ENCODE measurements around the gene RELT. TPM values are rescaled to one million over a fixed set of nuclear protein-coding genes. Genes with fewer than 3 reads are reported as not detected.

The RELT gene
- total and polyA plus RNA-seq, 2 of the 13 experiments (the other 11 are each of a cell fraction or from before 2014, with no cell fraction given), result 2.5 to 4.7 TPM

DNA sequence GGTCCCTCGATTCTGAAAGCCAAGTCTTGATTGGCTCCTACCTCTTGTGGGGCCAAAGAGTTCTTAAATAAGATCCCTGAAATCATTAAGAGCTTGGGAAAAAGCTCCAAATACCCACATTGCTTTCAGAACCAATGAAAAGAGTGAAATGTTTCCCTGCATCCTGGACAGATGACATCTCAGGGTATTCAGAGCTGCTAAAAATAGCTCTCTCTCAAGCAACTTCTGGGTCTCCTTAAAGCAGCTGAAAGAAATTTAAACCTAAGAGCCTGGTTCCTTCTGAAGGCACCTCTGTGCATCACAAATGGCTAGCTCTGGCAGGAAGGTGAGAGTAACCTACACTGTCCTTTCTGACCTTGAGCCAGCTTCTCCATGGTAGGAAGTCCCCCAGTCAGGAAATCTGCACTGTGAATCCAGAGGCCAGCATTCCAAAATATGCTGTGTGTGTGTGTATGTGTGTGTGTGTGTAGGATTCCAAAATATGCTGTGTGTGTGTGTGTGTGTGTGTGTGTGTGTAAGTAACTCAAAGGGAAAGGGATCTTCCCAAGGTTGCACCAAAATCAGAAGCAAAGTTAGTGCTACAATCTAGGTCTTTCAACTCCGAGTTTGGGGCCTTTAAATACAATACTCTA, 50.1 kb downstream of the RELT start:
- ATAC-seq (no peak), DNase-seq (ENCODE audit: low spot score) (no peak), FAIRE-seq (no peak)
- Histone ChIP-seq H3K79me2 (ENCODE audit: insufficient read depth, low read length) (no peaks in the 10 kb centered on the region), H3K4me1 (ENCODE audit: insufficient read depth, low read length) (no peaks in the 10 kb centered on the region), H3K4me3 (replicated peaks in 1 of 3; ENCODE audit: insufficient read depth in 1 of 3, low read depth in 2 of 3, low read length in 3 of 3) (no peak overlapping the region), H2AFZ (ENCODE audit: low read length) (no peak overlapping the region), H3K9ac (ENCODE audit: insufficient read depth, low read depth, low read length) (no peak overlapping the region), H3K9me3 (ENCODE audit: low read length) (no peaks in the 10 kb centered on the region), H3K4me2 (ENCODE audit: low read depth, low read length) (no peak overlapping the region), H3K27ac (ENCODE audit: extremely low read length, insufficient read depth, low read length) (no peak overlapping the region), H3K36me3 (replicated peaks in 1 of 2; ENCODE audit: control insufficient read depth in 1 of 2, insufficient read depth in 2 of 2, low read length in 2 of 2) (peaks cover 0 to 10% of the 10 kb centered on the region in 2 experiments; a peak in 2 of 5 replicates), H3K27me3 (ENCODE audit: control insufficient read depth in 1 of 2, insufficient read depth in 2 of 2, low read length in 2 of 2) (no peaks in the 10 kb centered on the region), H4K20me1 (ENCODE audit: insufficient read depth, low read length) (no peaks in the 10 kb centered on the region; the same call in 1 of the 2 replicates)
- ChIA-PET POLR2A (no interaction called here), CTCF (ENCODE audit: low intra/inter-chr PET ratio, low total read pairs) (no interaction called here)
- BruUV-seq (replicated peaks), result no TSS peak
- intact Hi-C loops (cut with micrococcal nuclease; ENCODE audit: unreplicated experiment) (no loop called here), in situ Hi-C loops (cut with HindIII; ENCODE audit: extremely low pct_ligation_motif_present, low pct_unique_long_range_greater_than_20kb) (no loop called here)
- 87% methylated on average over 2 of the region's 2 CpGs for WGBS (ENCODE audit: low lambda C conversion rate)
- no peak for TF ChIP-seq RAD21 (CRISPR knock-in tag; IDR thresholded peaks at IDR 0.05)
- TF ChIP-seq, protein P1, sequence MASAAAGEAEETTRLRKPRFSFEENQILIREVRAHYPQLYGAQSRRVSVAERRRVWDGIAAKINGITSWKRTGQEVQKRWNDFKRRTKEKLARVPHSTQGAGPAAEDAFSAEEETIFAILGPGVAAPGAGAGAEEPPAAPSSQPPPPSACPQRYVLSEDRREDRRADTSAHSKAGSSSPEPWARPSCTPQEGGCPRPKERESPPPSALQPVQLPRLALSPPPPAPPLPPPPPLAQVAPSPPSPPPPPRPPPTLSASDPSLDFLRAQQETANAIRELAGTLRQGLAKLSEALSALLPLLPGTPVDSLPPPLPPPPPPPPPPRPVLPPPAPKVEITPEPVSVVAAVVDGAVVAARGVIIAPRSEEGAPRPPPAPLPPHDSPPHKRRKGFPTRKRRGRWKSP (CRISPR knock-in tag; IDR thresholded peaks at IDR 0.05), result no peak
- TF ChIP-seq ZNF75D (CRISPR knock-in tag; IDR thresholded peaks at IDR 0.05; ENCODE audit: borderline replicate concordance), result no peak
- no peak for TF ChIP-seq FLYWCH1 (CRISPR knock-in tag; IDR thresholded peaks at IDR 0.05)
- TF ChIP-seq ZNF773 (CRISPR knock-in tag; IDR thresholded peaks at IDR 0.05; ENCODE audit: borderline replicate concordance), result no peak

DNA sequence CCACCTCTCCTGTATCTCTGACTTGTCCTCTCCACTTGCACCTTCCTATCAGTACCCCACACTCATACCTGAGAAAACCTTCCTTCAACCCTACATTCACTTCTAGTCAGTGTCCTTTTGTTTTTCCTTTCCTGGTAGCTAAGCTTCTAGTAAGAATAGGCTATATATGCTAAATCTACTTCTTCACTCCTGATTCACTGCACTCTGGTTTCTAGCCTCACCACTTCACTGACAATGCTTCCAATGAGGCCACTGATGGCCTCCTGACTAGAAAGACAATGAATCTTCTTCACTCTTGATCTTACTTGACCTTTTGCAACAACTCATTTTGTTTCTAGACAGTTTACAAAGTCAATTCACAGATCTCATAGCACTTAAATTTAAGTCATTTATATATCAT, 52.0 kb downstream of the RELT start:
- Histone ChIP-seq H3K9ac (ENCODE audit: insufficient read depth, low read depth, low read length) (no peak overlapping the region), H3K4me2 (ENCODE audit: low read depth, low read length) (no peak overlapping the region), H3K4me3 (replicated peaks in 1 of 3; ENCODE audit: insufficient read depth in 1 of 3, low read depth in 2 of 3, low read length in 3 of 3) (no peak overlapping the region), H3K9me3 (ENCODE audit: low read length) (no peaks in the 10 kb centered on the region), H3K4me1 (ENCODE audit: insufficient read depth, low read length) (no peaks in the 10 kb centered on the region), H2AFZ (ENCODE audit: low read length) (no peak overlapping the region), H3K79me2 (ENCODE audit: insufficient read depth, low read length) (no peaks in the 10 kb centered on the region), H3K36me3 (replicated peaks in 1 of 2; ENCODE audit: control insufficient read depth in 1 of 2, insufficient read depth in 2 of 2, low read length in 2 of 2) (peaks cover 0 to 10% of the 10 kb centered on the region in 2 experiments; a peak in 2 of 5 replicates), H3K27ac (ENCODE audit: extremely low read length, insufficient read depth, low read length) (no peak overlapping the region), H3K27me3 (ENCODE audit: control insufficient read depth in 1 of 2, insufficient read depth in 2 of 2, low read length in 2 of 2) (no peaks in the 10 kb centered on the region), H4K20me1 (ENCODE audit: insufficient read depth, low read length) (no peaks in the 10 kb centered on the region; the same call in 1 of the 2 replicates)
- in situ Hi-C loops (cut with HindIII; ENCODE audit: extremely low pct_ligation_motif_present, low pct_unique_long_range_greater_than_20kb) (no loop called here), intact Hi-C loops (cut with micrococcal nuclease; ENCODE audit: unreplicated experiment) (no loop called here)
- no peak for ATAC-seq
- FAIRE-seq, result no peak
- CTCF ChIA-PET (ENCODE audit: low intra/inter-chr PET ratio, low total read pairs), result no interaction called here
- no peak for DNase-seq (ENCODE audit: low spot score)
- BruUV-seq (replicated peaks), result no TSS peak
- POLR2A ChIA-PET, result no interaction called here
- TF ChIP-seq ZNF660 (CRISPR knock-in tag; IDR thresholded peaks at IDR 0.05; ENCODE audit: borderline replicate concordance, low read depth) (no peak), TBX2 (CRISPR knock-in tag; IDR thresholded peaks at IDR 0.05; ENCODE audit: borderline replicate concordance) (no peak), NBN (conservative IDR thresholded peaks at IDR 0.05) (no peak), GATAD2A (CRISPR knock-in tag; IDR thresholded peaks at IDR 0.05) (no peak), ZNF451 (CRISPR knock-in tag; IDR thresholded peaks at IDR 0.05) (no peak), ZNF567 (CRISPR knock-in tag; IDR thresholded peaks at IDR 0.05; ENCODE audit: borderline replicate concordance) (no peak), SALL2 (CRISPR knock-in tag; IDR thresholded peaks at IDR 0.05) (no peak), FOXP1 (IDR thresholded peaks at IDR 0.05) (no peak), FOXP1 (CRISPR knock-in tag; IDR thresholded peaks at IDR 0.05) (no peak)
- TF ChIP-seq, protein P2, sequence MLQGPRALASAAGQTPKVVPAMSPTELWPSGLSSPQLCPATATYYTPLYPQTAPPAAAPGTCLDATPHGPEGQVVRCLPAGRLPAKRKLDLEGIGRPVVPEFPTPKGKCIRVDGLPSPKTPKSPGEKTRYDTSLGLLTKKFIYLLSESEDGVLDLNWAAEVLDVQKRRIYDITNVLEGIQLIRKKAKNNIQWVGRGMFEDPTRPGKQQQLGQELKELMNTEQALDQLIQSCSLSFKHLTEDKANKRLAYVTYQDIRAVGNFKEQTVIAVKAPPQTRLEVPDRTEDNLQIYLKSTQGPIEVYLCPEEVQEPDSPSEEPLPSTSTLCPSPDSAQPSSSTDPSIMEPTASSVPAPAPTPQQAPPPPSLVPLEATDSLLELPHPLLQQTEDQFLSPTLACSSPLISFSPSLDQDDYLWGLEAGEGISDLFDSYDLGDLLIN (CRISPR knock-in tag; IDR thresholded peaks at IDR 0.05; ENCODE audit: borderline replicate concordance), result no peak
- TF ChIP-seq, protein P3, sequence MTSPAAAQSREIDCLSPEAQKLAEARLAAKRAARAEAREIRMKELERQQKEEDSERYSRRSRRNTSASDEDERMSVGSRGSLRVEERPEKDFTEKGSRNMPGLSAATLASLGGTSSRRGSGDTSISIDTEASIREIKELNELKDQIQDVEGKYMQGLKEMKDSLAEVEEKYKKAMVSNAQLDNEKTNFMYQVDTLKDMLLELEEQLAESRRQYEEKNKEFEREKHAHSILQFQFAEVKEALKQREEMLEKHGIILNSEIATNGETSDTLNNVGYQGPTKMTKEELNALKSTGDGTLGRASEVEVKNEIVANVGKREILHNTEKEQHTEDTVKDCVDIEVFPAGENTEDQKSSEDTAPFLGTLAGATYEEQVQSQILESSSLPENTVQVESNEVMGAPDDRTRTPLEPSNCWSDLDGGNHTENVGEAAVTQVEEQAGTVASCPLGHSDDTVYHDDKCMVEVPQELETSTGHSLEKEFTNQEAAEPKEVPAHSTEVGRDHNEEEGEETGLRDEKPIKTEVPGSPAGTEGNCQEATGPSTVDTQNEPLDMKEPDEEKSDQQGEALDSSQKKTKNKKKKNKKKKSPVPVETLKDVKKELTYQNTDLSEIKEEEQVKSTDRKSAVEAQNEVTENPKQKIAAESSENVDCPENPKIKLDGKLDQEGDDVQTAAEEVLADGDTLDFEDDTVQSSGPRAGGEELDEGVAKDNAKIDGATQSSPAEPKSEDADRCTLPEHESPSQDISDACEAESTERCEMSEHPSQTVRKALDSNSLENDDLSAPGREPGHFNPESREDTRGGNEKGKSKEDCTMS (CRISPR knock-in tag; conservative IDR thresholded peaks at IDR 0.05), result no peak
